ENCODE results near the gene RAVER1. TPM values are rescaled to one million over a fixed set of nuclear protein-coding genes. Genes with fewer than 3 reads are reported as not detected.

Gene RAVER1
- total and polyA plus RNA-seq, 2 donors (not counting 1 experiment from before 2014, with no cell fraction given) = 21.0 to 62.7 TPM

GRCh38 chr19:10316229-10317044, 16.9 kb downstream of the RAVER1 start:
- H3K36me3 ChIP-seq (replicated peaks in 1 of 2; ENCODE audit: control extremely low read depth in 1 of 2, control insufficient read depth in 1 of 2, extremely low read depth in 1 of 2, insufficient read depth in 2 of 2, low read length in 1 of 2) = peaks cover 0 to 25% of the 10 kb centered on the region in 2 experiments
- WGBS (ENCODE audit: insufficient coverage) = 88% methylated on average over 16 of the region's 19 CpGs
- ChIA-PET CTCF (no interaction called here), POLR2A (interaction anchor here (0.6 to 0.9 kb wide), 3 partner anchors 25 to 58 kb away, joined by 3 to 8 read pairs (median 4); no protein-coding TSS in a partner anchor)
- peak; percentile 28 for DNase-seq
- peaks cover 6 to 14% of the 10 kb centered on the region in 2 donors for H3K4me1 ChIP-seq (ENCODE audit: control insufficient read depth in 2 of 2, insufficient read depth in 2 of 2, low read length in 2 of 2)
- peak overlapping the region; percentile 81 for H3K4me2 ChIP-seq (replicated peaks; ENCODE audit: low read depth, low read length, poor library complexity, severe bottlenecking)
- H4K20me1 ChIP-seq (ENCODE audit: control insufficient read depth, insufficient read depth, low read length, poor library complexity, severe bottlenecking) = peaks cover 6% of the 10 kb centered on the region
- H3K4me3 Mint-ChIP-seq = peak overlapping the region; percentile 96
- no peaks in the 10 kb centered on the region for H3K79me2 ChIP-seq (ENCODE audit: control insufficient read depth, insufficient read depth, low read length)
- H3K27ac ChIP-seq (ENCODE audit: low read length in 2 of 2) = peak overlapping the region in 1 of 2 donors; percentile 55
- peak overlapping the region in 4 of 5 experiments; percentile 79 to 91 (median 82) for H3K4me3 ChIP-seq (ENCODE audit: control extremely low read depth in 1 of 5, extremely low read depth in 1 of 5, insufficient read depth in 1 of 5, low read depth in 2 of 5, low read length in 4 of 5)
- intact Hi-C loops (cut with micrococcal nuclease) = loop anchor here (1.0 kb wide), 2 partner anchors 17 to 46 kb away; partner anchors contain the start of gene RAVER1
- no peak for ATAC-seq (ENCODE audit: low read depth)
- H3K9me3 ChIP-seq (ENCODE audit: control extremely low read depth in 1 of 3, control insufficient read depth in 2 of 3, insufficient read depth in 1 of 3, low read length in 2 of 3) = no peaks in the 10 kb centered on the region
- peaks cover 14% of the 10 kb centered on the region for H3K4me1 Mint-ChIP-seq
- H3K9me3 Mint-ChIP-seq (ENCODE audit: insufficient read depth) = no peaks in the 10 kb centered on the region
- H3K27me3 Mint-ChIP-seq = no peaks in the 10 kb centered on the region
- H2AFZ ChIP-seq (ENCODE audit: insufficient read depth, low read depth, low read length, poor library complexity, severe bottlenecking) = peak overlapping the region; percentile 89
- no peaks in the 10 kb centered on the region for H3K27me3 ChIP-seq (replicated peaks in 1 of 4; ENCODE audit: control extremely low read depth in 1 of 4, control insufficient read depth in 3 of 4, insufficient read depth in 4 of 4, low read length in 3 of 4)
- H3K27ac Mint-ChIP-seq = peak overlapping the region; percentile 81
- peak overlapping the region; percentile 76 for H3K9ac ChIP-seq (ENCODE audit: low read length)
- TF ChIP-seq EZH2 (IDR thresholded peaks at IDR 0.05; ENCODE audit: borderline replicate concordance, insufficient read depth, low read depth, low read length, poor library complexity, severe bottlenecking) (no peak), CTCF (IDR thresholded peaks at IDR 0.05) (no peak)
